H1 (cell line): ENCODE measurements around the gene ARRDC2. TPM values are rescaled to one million over a fixed set of nuclear protein-coding genes. Genes with fewer than 3 reads are reported as not detected.

Experiments
- BCL11A ChIP-seq, 2 experiments: IDR thresholded peaks; one replicate each; pipeline ENCODE4 v1.6.1; 2011; ENCODE audit warnings: low read depth in 2 of 2, low read length in 2 of 2, mild to moderate bottlenecking in 2 of 2
- CHD7 ChIP-seq: fragments of 300-600 bp; sonication (generic); IDR thresholded peaks from 2 replicates; pipeline ENCODE4 v1.7.1; 2012; ENCODE audit warnings: low read length, moderate library complexity, mild to moderate bottlenecking, inconsistent platforms; ENCODE audit not compliant: insufficient replicate concordance
- CTCF ChIP-seq, 3 experiments: IDR thresholded peaks; 1 replicate in 2 of 3; 2 replicates in 1 of 3; pipeline versions ENCODE4 v1.5.1 to v1.6.1; 2011; ENCODE audit warnings: low read length in 3 of 3, mild to moderate bottlenecking in 3 of 3, inconsistent platforms in 2 of 3, low read depth in 1 of 3, moderate library complexity in 1 of 3; ENCODE audit not compliant: insufficient read depth in 1 of 3; ENCODE audit errors: control extremely low read depth in 1 of 3
- HDAC6 ChIP-seq: IDR thresholded peaks from one replicate; pipeline ENCODE4 v1.7.1; 2012; ENCODE audit warnings: low read depth, mild to moderate bottlenecking, inconsistent platforms, low read length, moderate library complexity
- TCF12 ChIP-seq: IDR thresholded peaks from 2 replicates; pipeline ENCODE4 v1.6.1; 2011; ENCODE audit warnings: low read depth, mild to moderate bottlenecking, low read length
- polyA plus RNA-seq, 7 experiments: library from polyadenylated mRNA; depleted of rRNA in 3 of 7; stranded (reverse) in 5 of 7; unstranded in 2 of 7; fragments of >200 nt in 5 of 7; fragments of 200-250 nt in 2 of 7; gene quantifications; 1 replicate in 5 of 7; 2 replicates in 1 of 7; 4 replicates in 1 of 7; pipeline versions ENCODE4 v1.2.1 to v1.2.3, GENCODE V29; 2011 to 2013; ENCODE audit warnings: missing spikeins in 2 of 7, mixed read lengths in 2 of 7
- total RNA-seq: library from RNA; stranded (reverse); fragmentation: NEBNext Ultra II Directional; extraction: Animal tissue kit (Norgen Biotek cat#: 25700); gene quantifications from 2 replicates; pipeline ENCODE4 v1.2.1, GENCODE V29; 2021
- TF ChIP-seq, protein P1 (sequence below): IDR thresholded peaks from 2 replicates; pipeline ENCODE4 v1.6.1; 2011; ENCODE audit warnings: low read length, improper control_type of control experiment

ARRDC2 gene
- total and polyA plus RNA-seq, 2 of the 8 experiments (the other 6 are each of a cell fraction or from before 2014, with no cell fraction given): 5.4 to 6.9 TPM

GRCh38 chr19:18000915-18001776 lies 6.8 kb upstream of the ARRDC2 start (continued):
- TF ChIP-seq CHD7 (no peak), BCL11A (IDR thresholded peaks at IDR 0.05; ENCODE audit: low read depth in 2 of 2, low read length in 2 of 2) (no peak), HDAC6 (no peak), TCF12 (no peak), CTCF (IDR thresholded peaks at IDR 0.05; ENCODE audit: control extremely low read depth in 1 of 3, insufficient read depth in 1 of 3, low read depth in 1 of 3, low read length in 3 of 3) (no peak)
- TF ChIP-seq, protein P1, sequence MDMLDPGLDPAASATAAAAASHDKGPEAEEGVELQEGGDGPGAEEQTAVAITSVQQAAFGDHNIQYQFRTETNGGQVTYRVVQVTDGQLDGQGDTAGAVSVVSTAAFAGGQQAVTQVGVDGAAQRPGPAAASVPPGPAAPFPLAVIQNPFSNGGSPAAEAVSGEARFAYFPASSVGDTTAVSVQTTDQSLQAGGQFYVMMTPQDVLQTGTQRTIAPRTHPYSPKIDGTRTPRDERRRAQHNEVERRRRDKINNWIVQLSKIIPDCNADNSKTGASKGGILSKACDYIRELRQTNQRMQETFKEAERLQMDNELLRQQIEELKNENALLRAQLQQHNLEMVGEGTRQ: no peak
